HepG2 (cell line): ENCODE measurements around the gene SNRPD1.

Experiments
- JUN ChIP-seq: sonication (generic); formaldehyde crosslinking; IDR thresholded peaks from 2 replicates; pipeline ENCODE4 v1.4.0; 2020; ENCODE audit warnings: mild to moderate bottlenecking, missing genetic modification reagents
- TF ChIP-seq, protein P1 (sequence below): sonication (generic); formaldehyde crosslinking; IDR thresholded peaks from 2 replicates; pipeline ENCODE4 v1.5.0; 2020; ENCODE audit warnings: missing genetic modification reagents

DNA sequence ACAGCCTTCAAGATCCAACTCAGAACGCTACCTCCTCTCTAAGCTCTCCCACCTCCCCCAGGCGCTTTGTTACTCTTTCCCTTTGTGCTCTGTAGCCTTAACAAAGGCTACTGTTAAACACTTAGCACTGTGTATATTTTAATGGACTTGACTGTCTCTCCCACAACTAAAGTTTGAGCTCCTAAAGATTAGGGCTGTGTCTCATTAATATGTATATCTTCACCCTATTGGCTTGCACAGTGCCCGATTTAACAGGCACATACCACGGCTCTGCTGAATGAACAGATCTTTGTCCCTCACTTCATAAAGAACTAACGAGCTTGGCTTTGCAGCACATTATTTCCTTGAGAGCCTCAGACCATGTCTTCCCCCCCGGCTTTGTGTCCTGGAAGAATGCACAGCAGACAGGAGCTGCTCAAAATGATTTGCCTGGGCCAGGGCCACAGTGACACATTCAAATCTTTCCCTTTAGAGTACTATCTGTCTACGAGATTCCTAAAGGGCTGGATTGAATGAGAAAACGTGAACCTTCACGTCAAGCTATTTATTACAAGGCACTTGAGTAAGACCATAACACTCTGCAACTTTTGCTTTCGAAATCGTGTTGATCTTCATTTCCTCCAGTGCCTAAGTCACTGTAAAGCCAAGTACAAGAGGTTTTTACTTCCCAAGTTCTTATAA lies 70.4 kb downstream of the SNRPD1 start:
- TF ChIP-seq JUN = no peak
- TF ChIP-seq, protein P1, sequence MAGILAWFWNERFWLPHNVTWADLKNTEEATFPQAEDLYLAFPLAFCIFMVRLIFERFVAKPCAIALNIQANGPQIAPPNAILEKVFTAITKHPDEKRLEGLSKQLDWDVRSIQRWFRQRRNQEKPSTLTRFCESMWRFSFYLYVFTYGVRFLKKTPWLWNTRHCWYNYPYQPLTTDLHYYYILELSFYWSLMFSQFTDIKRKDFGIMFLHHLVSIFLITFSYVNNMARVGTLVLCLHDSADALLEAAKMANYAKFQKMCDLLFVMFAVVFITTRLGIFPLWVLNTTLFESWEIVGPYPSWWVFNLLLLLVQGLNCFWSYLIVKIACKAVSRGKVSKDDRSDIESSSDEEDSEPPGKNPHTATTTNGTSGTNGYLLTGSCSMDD (CRISPR knock-in tag) = no peak
